K562 (cell line): ENCODE results near the gene CD2. TPM values are rescaled to one million over a fixed set of nuclear protein-coding genes. Genes with fewer than 3 reads are reported as not detected.
A peak's percentile ranks its signal among the peaks of the same experiment; 100 is the strongest.

ENCODE experiments used
- CEBPB ChIP-seq: fragments of 450-650 bp; IDR thresholded peaks from 2 replicates; pipeline ENCODE4 v1.6.1; 2016; ENCODE audit warnings: missing genetic modification characterization, missing compliant biosample characterization
- FOSL1 ChIP-seq: fragments of 200-800 bp; sonication (Bioruptor generic); conservative IDR thresholded peaks from 2 replicates; pipeline ENCODE4 v1.6.1; 2016; ENCODE audit warnings: missing genetic modification characterization, missing compliant biosample characterization
- FOXA3 ChIP-seq, 2 experiments: fragments of 450-650 bp in 1 of 2; sonication (generic) in 1 of 2; formaldehyde crosslinking; IDR thresholded peaks in 1 of 2; conservative IDR thresholded peaks in 1 of 2; 2 replicates each; pipeline versions ENCODE4 v1.4.0 to v1.8.0; 2020 to 2022; ENCODE audit warnings: mild to moderate bottlenecking in 2 of 2, missing genetic modification reagents in 1 of 2
- JUND ChIP-seq, 2 experiments: IDR thresholded peaks; 2 replicates in 1 of 2; 3 replicates in 1 of 2; pipeline ENCODE4 v1.6.1; 2011; ENCODE audit warnings: borderline replicate concordance in 2 of 2, low read depth in 2 of 2, low read length in 2 of 2, improper control_type of control experiment in 1 of 2, missing biosample characterization in 1 of 2, missing genetic modification characterization in 1 of 2, missing genetic modification reagents in 1 of 2
- MCM7 ChIP-seq, 2 experiments: fragments of 450-650 bp; IDR thresholded peaks; 2 replicates each; pipeline ENCODE4 v1.6.1; 2016 to 2018
- PCBP2 ChIP-seq: fragments of 200-400 bp; formaldehyde crosslinking; IDR thresholded peaks from 2 replicates; pipeline ENCODE4 v1.6.1; 2018; ENCODE audit warnings: low read length, low read depth, mild to moderate bottlenecking, moderate library complexity; ENCODE audit not compliant: poor library complexity, severe bottlenecking
- TAL1 ChIP-seq: fragments of 450-650 bp; IDR thresholded peaks from 2 replicates; pipeline ENCODE4 v1.6.1; 2016; ENCODE audit warnings: mild to moderate bottlenecking
- polyA plus RNA-seq, 8 experiments: library from polyadenylated mRNA; depleted of rRNA in 4 of 8; stranded (reverse) in 5 of 8; unstranded in 3 of 8; fragments of >200 nt; fragmentation: Nextera tagmentation in 2 of 8; fragmentation: Illumina TruSeq in 1 of 8; extraction: Ambion mirVana in 2 of 8; extraction: Trizol in 1 of 8; gene quantifications; 2 replicates each; pipeline versions ENCODE4 v1.2.1 to v1.2.3, GENCODE V29; 2011 to 2014; ENCODE audit warnings: inconsistent platforms in 1 of 8, missing spikeins in 1 of 8
- total RNA-seq, 7 experiments: library from RNA; depleted of rRNA in 6 of 7; stranded (reverse); fragments of >200 nt in 6 of 7; fragmentation: Illumina TruSeq in 2 of 7; extraction: Trizol in 2 of 7; gene quantifications; 2 replicates each; pipeline versions ENCODE4 v1.2.1 to v1.2.3, GENCODE V29; 2011 to 2021; ENCODE audit warnings: low replicate concordance in 1 of 7
- TF ChIP-seq, protein P1 (sequence below): fragments of 450-650 bp; IDR thresholded peaks from 2 replicates; pipeline ENCODE4 v1.6.1; 2016; ENCODE audit warnings: mild to moderate bottlenecking, moderate library complexity
- TF ChIP-seq, protein P2 (sequence below): fragments of 450-650 bp; IDR thresholded peaks from 2 replicates; pipeline ENCODE4 v1.6.1; 2018; ENCODE audit not compliant: partially characterized antibody

The CD2 gene
- total and polyA plus RNA-seq, 9 of the 15 experiments (the other 6 are each of a cell fraction or from before 2014, with no cell fraction given): 0.07 to 0.16 TPM; not detected in 7

DNA sequence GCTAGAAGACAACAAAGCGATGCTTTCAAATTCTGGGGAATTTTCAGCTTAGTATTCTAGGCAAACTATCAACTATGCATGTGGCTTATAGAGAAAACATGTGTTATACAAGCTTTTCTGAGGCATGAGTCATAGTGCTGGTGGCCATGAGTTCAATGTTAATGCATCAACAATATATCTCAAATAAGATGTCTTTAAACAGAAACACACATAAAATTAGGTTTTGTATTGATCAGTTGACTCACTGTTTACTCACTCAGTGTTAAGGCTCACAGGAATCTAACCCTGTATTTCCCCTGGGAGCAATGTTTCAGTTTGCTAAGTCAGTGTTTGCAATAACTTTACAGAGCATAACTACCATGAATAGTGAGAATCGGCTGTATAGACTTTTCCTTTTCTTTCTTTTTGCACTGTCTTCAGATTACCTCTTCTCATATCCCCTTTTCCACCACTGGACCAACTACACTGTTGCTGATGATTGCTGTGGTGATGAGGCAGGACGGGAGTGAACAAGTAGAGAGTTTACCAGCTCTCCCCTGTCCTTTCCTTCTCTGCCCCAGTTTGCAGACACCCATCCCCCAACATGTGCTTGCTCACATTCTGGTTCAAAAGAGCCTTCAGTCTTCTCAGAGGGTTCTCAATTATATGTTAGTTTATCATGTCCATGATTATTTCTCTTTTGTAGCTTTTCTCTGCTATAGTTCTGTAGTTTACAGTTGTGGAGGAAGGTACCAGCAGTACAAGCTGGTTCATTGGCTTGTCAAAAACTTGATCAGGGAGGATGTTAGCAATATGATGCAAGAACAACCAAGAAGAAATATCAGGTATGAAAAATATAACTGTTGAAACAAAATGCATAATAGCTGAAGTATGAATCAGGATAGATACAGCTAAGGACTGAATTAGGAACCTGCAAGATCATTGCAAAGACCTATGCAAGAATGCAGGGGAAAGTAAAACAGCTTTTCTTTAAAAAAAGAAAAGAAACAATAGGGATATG, 23.9 kb downstream of the CD2 start (continued):
- TF ChIP-seq, protein P1, sequence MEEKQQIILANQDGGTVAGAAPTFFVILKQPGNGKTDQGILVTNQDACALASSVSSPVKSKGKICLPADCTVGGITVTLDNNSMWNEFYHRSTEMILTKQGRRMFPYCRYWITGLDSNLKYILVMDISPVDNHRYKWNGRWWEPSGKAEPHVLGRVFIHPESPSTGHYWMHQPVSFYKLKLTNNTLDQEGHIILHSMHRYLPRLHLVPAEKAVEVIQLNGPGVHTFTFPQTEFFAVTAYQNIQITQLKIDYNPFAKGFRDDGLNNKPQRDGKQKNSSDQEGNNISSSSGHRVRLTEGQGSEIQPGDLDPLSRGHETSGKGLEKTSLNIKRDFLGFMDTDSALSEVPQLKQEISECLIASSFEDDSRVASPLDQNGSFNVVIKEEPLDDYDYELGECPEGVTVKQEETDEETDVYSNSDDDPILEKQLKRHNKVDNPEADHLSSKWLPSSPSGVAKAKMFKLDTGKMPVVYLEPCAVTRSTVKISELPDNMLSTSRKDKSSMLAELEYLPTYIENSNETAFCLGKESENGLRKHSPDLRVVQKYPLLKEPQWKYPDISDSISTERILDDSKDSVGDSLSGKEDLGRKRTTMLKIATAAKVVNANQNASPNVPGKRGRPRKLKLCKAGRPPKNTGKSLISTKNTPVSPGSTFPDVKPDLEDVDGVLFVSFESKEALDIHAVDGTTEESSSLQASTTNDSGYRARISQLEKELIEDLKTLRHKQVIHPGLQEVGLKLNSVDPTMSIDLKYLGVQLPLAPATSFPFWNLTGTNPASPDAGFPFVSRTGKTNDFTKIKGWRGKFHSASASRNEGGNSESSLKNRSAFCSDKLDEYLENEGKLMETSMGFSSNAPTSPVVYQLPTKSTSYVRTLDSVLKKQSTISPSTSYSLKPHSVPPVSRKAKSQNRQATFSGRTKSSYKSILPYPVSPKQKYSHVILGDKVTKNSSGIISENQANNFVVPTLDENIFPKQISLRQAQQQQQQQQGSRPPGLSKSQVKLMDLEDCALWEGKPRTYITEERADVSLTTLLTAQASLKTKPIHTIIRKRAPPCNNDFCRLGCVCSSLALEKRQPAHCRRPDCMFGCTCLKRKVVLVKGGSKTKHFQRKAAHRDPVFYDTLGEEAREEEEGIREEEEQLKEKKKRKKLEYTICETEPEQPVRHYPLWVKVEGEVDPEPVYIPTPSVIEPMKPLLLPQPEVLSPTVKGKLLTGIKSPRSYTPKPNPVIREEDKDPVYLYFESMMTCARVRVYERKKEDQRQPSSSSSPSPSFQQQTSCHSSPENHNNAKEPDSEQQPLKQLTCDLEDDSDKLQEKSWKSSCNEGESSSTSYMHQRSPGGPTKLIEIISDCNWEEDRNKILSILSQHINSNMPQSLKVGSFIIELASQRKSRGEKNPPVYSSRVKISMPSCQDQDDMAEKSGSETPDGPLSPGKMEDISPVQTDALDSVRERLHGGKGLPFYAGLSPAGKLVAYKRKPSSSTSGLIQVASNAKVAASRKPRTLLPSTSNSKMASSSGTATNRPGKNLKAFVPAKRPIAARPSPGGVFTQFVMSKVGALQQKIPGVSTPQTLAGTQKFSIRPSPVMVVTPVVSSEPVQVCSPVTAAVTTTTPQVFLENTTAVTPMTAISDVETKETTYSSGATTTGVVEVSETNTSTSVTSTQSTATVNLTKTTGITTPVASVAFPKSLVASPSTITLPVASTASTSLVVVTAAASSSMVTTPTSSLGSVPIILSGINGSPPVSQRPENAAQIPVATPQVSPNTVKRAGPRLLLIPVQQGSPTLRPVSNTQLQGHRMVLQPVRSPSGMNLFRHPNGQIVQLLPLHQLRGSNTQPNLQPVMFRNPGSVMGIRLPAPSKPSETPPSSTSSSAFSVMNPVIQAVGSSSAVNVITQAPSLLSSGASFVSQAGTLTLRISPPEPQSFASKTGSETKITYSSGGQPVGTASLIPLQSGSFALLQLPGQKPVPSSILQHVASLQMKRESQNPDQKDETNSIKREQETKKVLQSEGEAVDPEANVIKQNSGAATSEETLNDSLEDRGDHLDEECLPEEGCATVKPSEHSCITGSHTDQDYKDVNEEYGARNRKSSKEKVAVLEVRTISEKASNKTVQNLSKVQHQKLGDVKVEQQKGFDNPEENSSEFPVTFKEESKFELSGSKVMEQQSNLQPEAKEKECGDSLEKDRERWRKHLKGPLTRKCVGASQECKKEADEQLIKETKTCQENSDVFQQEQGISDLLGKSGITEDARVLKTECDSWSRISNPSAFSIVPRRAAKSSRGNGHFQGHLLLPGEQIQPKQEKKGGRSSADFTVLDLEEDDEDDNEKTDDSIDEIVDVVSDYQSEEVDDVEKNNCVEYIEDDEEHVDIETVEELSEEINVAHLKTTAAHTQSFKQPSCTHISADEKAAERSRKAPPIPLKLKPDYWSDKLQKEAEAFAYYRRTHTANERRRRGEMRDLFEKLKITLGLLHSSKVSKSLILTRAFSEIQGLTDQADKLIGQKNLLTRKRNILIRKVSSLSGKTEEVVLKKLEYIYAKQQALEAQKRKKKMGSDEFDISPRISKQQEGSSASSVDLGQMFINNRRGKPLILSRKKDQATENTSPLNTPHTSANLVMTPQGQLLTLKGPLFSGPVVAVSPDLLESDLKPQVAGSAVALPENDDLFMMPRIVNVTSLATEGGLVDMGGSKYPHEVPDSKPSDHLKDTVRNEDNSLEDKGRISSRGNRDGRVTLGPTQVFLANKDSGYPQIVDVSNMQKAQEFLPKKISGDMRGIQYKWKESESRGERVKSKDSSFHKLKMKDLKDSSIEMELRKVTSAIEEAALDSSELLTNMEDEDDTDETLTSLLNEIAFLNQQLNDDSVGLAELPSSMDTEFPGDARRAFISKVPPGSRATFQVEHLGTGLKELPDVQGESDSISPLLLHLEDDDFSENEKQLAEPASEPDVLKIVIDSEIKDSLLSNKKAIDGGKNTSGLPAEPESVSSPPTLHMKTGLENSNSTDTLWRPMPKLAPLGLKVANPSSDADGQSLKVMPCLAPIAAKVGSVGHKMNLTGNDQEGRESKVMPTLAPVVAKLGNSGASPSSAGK: 0 out of 2 replicates have a peak, but pooled peaks have one; percentile 10
- TF ChIP-seq FOXA3 (CRISPR knock-in tag; conservative IDR thresholded peaks at IDR 0.05 in 1 of 2, IDR thresholded peaks at IDR 0.05 in 1 of 2) (0 out of 4 replicates have a peak, but pooled peaks of 1 of the 2 experiments have one; percentile 19), FOSL1 (tag) (peak; percentile 50), CEBPB (tag) (peak; percentile 56), JUND (IDR thresholded peaks at IDR 0.05; ENCODE audit: borderline replicate concordance, low read depth, low read length) (peak; percentile 36; the same call in 1 of the 2 replicates), JUND (tag; IDR thresholded peaks at IDR 0.05; ENCODE audit: borderline replicate concordance, low read depth, low read length) (peak; percentile 80; the same call in 2 of the 3 replicates), PCBP2 (peak; percentile 26), TAL1 (no peak), MCM7 (IDR thresholded peaks at IDR 0.05) (no peak)
- TF ChIP-seq, protein P2, sequence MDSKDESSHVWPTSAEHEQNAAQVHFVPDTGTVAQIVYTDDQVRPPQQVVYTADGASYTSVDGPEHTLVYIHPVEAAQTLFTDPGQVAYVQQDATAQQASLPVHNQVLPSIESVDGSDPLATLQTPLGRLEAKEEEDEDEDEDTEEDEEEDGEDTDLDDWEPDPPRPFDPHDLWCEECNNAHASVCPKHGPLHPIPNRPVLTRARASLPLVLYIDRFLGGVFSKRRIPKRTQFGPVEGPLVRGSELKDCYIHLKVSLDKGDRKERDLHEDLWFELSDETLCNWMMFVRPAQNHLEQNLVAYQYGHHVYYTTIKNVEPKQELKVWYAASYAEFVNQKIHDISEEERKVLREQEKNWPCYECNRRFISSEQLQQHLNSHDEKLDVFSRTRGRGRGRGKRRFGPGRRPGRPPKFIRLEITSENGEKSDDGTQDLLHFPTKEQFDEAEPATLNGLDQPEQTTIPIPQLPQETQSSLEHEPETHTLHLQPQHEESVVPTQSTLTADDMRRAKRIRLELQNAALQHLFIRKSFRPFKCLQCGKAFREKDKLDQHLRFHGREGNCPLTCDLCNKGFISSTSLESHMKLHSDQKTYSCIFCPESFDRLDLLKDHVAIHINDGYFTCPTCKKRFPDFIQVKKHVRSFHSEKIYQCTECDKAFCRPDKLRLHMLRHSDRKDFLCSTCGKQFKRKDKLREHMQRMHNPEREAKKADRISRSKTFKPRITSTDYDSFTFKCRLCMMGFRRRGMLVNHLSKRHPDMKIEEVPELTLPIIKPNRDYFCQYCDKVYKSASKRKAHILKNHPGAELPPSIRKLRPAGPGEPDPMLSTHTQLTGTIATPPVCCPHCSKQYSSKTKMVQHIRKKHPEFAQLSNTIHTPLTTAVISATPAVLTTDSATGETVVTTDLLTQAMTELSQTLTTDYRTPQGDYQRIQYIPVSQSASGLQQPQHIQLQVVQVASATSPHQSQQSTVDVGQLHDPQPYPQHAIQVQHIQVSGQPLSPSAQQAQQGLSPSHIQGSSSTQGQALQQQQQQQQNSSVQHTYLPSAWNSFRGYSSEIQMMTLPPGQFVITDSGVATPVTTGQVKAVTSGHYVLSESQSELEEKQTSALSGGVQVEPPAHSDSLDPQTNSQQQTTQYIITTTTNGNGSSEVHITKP: peak; percentile 10
- TF ChIP-seq, all 486 proteins: peak for 11
